Osteoblast (primary cell): ENCODE measurements around the gene EIF4G3. TPM values are rescaled to one million over a fixed set of nuclear protein-coding genes. Genes with fewer than 3 reads are reported as not detected.

Source experiments
- DNase-seq: peaks from one replicate; pipeline ENCODE4 v3.0.0; 2011; ENCODE audit warnings: low spot score, mixed read lengths; ENCODE audit not compliant: insufficient read length; ENCODE audit errors: missing footprints
- H2AFZ ChIP-seq: 2 replicates; pipeline ENCODE4 v1.6.0; 2011; ENCODE audit warnings: mild to moderate bottlenecking, low read length
- H3K27ac ChIP-seq: 2 replicates; pipeline ENCODE4 v1.5.1; 2011; ENCODE audit warnings: mild to moderate bottlenecking, low read depth, low read length, moderate library complexity
- H3K27me3 ChIP-seq: 2 replicates; pipeline ENCODE4 v1.6.0; 2012; ENCODE audit warnings: mild to moderate bottlenecking, control low read depth, inconsistent platforms, low read length, moderate library complexity; ENCODE audit not compliant: insufficient read depth
- H3K36me3 ChIP-seq: 2 replicates; pipeline ENCODE4 v1.5.1; 2011; ENCODE audit warnings: mild to moderate bottlenecking, low read length, control low read depth, moderate library complexity; ENCODE audit not compliant: insufficient read depth
- H3K4me1 ChIP-seq: 2 replicates; pipeline ENCODE4 v1.5.1; 2011; ENCODE audit warnings: mild to moderate bottlenecking, low read length, control low read depth, moderate library complexity; ENCODE audit not compliant: insufficient read depth
- H3K4me2 ChIP-seq: 2 replicates; pipeline ENCODE4 v1.6.0; 2011; ENCODE audit warnings: mild to moderate bottlenecking, low read length; ENCODE audit not compliant: insufficient read depth
- H3K4me3 ChIP-seq: fragments of 200-600 bp; sonication (generic); 3 replicates; pipeline ENCODE4 v1.5.1; 2012; ENCODE audit warnings: mild to moderate bottlenecking, low read length, inconsistent platforms; ENCODE audit not compliant: insufficient read depth
- H3K79me2 ChIP-seq: 2 replicates; pipeline ENCODE4 v1.6.0; 2012; ENCODE audit warnings: mild to moderate bottlenecking, low read length, control low read depth, inconsistent platforms; ENCODE audit not compliant: insufficient read depth
- H3K9me3 ChIP-seq: 2 replicates; pipeline ENCODE4 v1.5.1; 2011; ENCODE audit warnings: low read depth, low read length, control low read depth
- H4K20me1 ChIP-seq: 2 replicates; pipeline ENCODE4 v1.6.0; 2012; ENCODE audit warnings: mild to moderate bottlenecking, low read length, control low read depth; ENCODE audit not compliant: insufficient read depth
- CTCF ChIP-seq: IDR thresholded peaks from 2 replicates; pipeline ENCODE4 v1.5.1; 2011; ENCODE audit warnings: mild to moderate bottlenecking, low read depth, low read length, moderate library complexity; ENCODE audit errors: extremely low read depth
- total RNA-seq: library from RNA; depleted of rRNA; stranded (reverse); fragments of >200 nt; gene quantifications from 2 replicates; pipeline ENCODE4 v1.2.3, GENCODE V29; 2012

EIF4G3 gene
- total RNA-seq, 1 donor, result 55.0 TPM

- no peak for TF ChIP-seq CTCF
- H3K79me2 ChIP-seq, result no peaks in the 10 kb centered on the region
- no peaks in the 10 kb centered on the region for H3K4me1 ChIP-seq
- H3K4me2 ChIP-seq, result no peak overlapping the region
- DNase-seq, result no peak
- H3K27ac ChIP-seq, result no peak overlapping the region
- no peaks in the 10 kb centered on the region for H3K27me3 ChIP-seq
- peaks cover 4% of the 10 kb centered on the region for H4K20me1 ChIP-seq
- no peak overlapping the region for H3K4me3 ChIP-seq
- no peaks in the 10 kb centered on the region for H3K9me3 ChIP-seq
- H3K36me3 ChIP-seq, result peaks cover 4% of the 10 kb centered on the region
- H2AFZ ChIP-seq, result no peak overlapping the region
Measured at GRCh38 chr1:20947409-20947808, 229.3 kb downstream of the EIF4G3 start.

GRCh38 chr1:20936621-20937020 lies 240.1 kb downstream of the EIF4G3 start:
- Histone ChIP-seq H3K27me3 (no peaks in the 10 kb centered on the region), H3K4me2 (peak overlapping the region; percentile 69)

GRCh38 chr1:20936216-20936615 lies 240.5 kb downstream of the EIF4G3 start:
- no peak overlapping the region for H3K4me2 ChIP-seq
- H3K4me1 ChIP-seq, result peaks cover 7% of the 10 kb centered on the region
- DNase-seq, result peak; percentile 23

More at GRCh38 chr1:20936621-20937020, 240.1 kb downstream of the EIF4G3 start:
- Histone ChIP-seq H4K20me1 (no peaks in the 10 kb centered on the region), H3K4me1 (peaks cover 7% of the 10 kb centered on the region), H3K79me2 (peaks cover 9% of the 10 kb centered on the region), H3K4me3 (peak overlapping the region; percentile 36), H2AFZ (no peak overlapping the region), H3K9me3 (no peaks in the 10 kb centered on the region), H3K27ac (peak overlapping the region; percentile 26), H3K36me3 (peaks cover 21% of the 10 kb centered on the region)
- no peak for DNase-seq
- TF ChIP-seq CTCF, result no peak

GRCh38 chr1:20935717-20936116 lies 241.0 kb downstream of the EIF4G3 start:
- H3K36me3 ChIP-seq, result peaks cover 13% of the 10 kb centered on the region
- no peaks in the 10 kb centered on the region for H3K9me3 ChIP-seq
- no peaks in the 10 kb centered on the region for H4K20me1 ChIP-seq
- H3K27me3 ChIP-seq, result no peaks in the 10 kb centered on the region
- TF ChIP-seq CTCF, result no peak
- peaks cover 7% of the 10 kb centered on the region for H3K4me1 ChIP-seq
- no peak for DNase-seq
- H3K27ac ChIP-seq, result no peak overlapping the region
- H3K79me2 ChIP-seq, result peaks cover 9% of the 10 kb centered on the region
- no peak overlapping the region for H3K4me3 ChIP-seq
- no peak overlapping the region for H2AFZ ChIP-seq
- no peak overlapping the region for H3K4me2 ChIP-seq

More at GRCh38 chr1:20936216-20936615, 240.5 kb downstream of the EIF4G3 start:
- TF ChIP-seq CTCF, result no peak
- H3K9me3 ChIP-seq, result no peaks in the 10 kb centered on the region
- H3K4me3 ChIP-seq, result no peak overlapping the region
- H3K27ac ChIP-seq, result peak overlapping the region; percentile 26
- no peaks in the 10 kb centered on the region for H4K20me1 ChIP-seq
- H2AFZ ChIP-seq, result no peak overlapping the region
- peaks cover 9% of the 10 kb centered on the region for H3K79me2 ChIP-seq
- peaks cover 17% of the 10 kb centered on the region for H3K36me3 ChIP-seq
- H3K27me3 ChIP-seq, result no peaks in the 10 kb centered on the region
